Right atrium auricular region (tissue), 2 donors: ENCODE data around the gene MRPL52. TPM values are rescaled to one million over a fixed set of nuclear protein-coding genes. Genes with fewer than 3 reads are reported as not detected.
A peak's percentile ranks its signal among the peaks of the same experiment; 100 is the strongest.

Source experiments
- DNase-seq: peaks from one replicate; pipeline ENCODE4 v3.0.0-alpha.2; 2019; ENCODE audit warnings: low spot score
- H3K27ac ChIP-seq, 2 donors: fragments of 200-600 bp; sonication (generic); 1 replicate in 1 of 2; 2 replicates in 1 of 2; pipeline ENCODE4 v1.5.1; 2016 to 2019
- H3K27me3 ChIP-seq, 2 donors: fragments of 200-600 bp; sonication (generic); one replicate each; pipeline versions ENCODE4 v1.5.1 to v1.6.0; 2017 to 2019
- H3K36me3 ChIP-seq: fragments of 200-600 bp; sonication (generic); one replicate; pipeline ENCODE4 v1.5.1; 2016
- H3K4me1 ChIP-seq, 2 donors: fragments of 200-600 bp; sonication (generic); one replicate each; pipeline versions ENCODE4 v1.5.1 to v1.6.0; 2017 to 2019
- H3K4me3 ChIP-seq, 2 donors: fragments of 200-600 bp; sonication (generic); 1 replicate in 1 of 2; 2 replicates in 1 of 2; pipeline ENCODE4 v1.5.1; 2017 to 2019; ENCODE audit warnings: mild to moderate bottlenecking in 1 of 2, moderate library complexity in 1 of 2
- H3K9me3 ChIP-seq, 2 donors: fragments of 200-600 bp; sonication (generic); one replicate each; pipeline ENCODE4 v1.5.1; 2019
- total RNA-seq, 2 donors: library from RNA; depleted of rRNA; stranded (reverse); fragments of >200 nt; gene quantifications; one replicate each; pipeline ENCODE4 v1.1.0, GENCODE V29; 2016
- TF ChIP-seq, protein P1 (sequence below), 2 donors: fragments of 200-600 bp; sonication (generic); IDR thresholded peaks; one replicate each; pipeline ENCODE4 v1.5.1; 2019; ENCODE audit warnings: antibody characterized with exemption in 2 of 2

MRPL52 gene
- total RNA-seq, 2 donors from 2014 or later, result 59.4 to 168 TPM

DNA sequence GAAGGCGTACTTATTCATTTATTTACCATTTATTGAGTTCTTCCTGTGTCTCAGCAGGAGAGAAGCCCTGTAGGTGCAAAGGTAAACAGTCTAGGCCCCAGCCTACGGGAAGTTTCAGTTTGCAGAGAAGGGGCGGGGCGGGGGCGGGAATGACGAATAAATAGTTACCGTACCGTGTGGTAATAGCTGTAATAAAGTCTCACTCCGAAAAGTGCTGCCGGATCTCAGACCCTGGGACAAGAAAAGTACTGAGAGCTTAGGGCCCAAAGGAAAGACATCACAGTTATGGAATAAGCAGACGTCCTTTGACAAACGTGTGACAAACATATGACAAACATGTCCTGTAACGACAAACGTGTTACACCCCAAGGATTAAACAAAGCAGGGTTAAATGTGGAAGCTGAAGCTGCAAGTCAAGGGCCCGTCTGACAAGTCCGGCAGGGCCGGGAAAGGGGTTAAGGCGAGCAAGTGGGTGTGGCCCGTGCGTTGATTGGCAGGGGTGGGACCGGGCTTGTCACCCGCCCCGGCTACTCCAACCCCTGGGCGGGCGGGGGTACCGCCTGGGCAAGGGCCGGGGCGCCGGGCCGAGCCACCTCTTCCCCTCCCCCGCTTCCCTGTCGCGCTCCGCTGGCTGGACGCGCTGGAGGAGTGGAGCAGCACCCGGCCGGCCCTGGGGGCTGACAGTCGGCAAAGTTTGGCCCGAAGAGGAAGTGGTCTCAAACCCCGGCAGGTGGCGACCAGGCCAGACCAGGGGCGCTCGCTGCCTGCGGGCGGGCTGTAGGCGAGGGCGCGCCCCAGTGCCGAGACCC lies 41.7 kb downstream of the MRPL52 start, which contains the start of gene LRP10:
LRP10 (plus strand) TSS at position 517 of the 809 bp plus-strand sequence. CDS start 564 bp downstream, outside the sequence.
- TF ChIP-seq, protein P1, sequence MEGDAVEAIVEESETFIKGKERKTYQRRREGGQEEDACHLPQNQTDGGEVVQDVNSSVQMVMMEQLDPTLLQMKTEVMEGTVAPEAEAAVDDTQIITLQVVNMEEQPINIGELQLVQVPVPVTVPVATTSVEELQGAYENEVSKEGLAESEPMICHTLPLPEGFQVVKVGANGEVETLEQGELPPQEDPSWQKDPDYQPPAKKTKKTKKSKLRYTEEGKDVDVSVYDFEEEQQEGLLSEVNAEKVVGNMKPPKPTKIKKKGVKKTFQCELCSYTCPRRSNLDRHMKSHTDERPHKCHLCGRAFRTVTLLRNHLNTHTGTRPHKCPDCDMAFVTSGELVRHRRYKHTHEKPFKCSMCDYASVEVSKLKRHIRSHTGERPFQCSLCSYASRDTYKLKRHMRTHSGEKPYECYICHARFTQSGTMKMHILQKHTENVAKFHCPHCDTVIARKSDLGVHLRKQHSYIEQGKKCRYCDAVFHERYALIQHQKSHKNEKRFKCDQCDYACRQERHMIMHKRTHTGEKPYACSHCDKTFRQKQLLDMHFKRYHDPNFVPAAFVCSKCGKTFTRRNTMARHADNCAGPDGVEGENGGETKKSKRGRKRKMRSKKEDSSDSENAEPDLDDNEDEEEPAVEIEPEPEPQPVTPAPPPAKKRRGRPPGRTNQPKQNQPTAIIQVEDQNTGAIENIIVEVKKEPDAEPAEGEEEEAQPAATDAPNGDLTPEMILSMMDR (IDR thresholded peaks at IDR 0.05), result no peak
- Histone ChIP-seq H3K9me3 (no peaks in the 10 kb centered on the region), H3K27ac (peak within 1 kb of the TSS; percentile 97 to 99), H3K27me3 (no peaks in the 10 kb centered on the region), H3K36me3 (peaks cover 35% of the 10 kb centered on the region), H3K4me1 (peaks cover 0 to 29% of the 10 kb centered on the region in 2 donors), H3K4me3 (peak within 1 kb of the TSS; percentile 83 to 86)
- DNase-seq, result peak; percentile 95

DNA sequence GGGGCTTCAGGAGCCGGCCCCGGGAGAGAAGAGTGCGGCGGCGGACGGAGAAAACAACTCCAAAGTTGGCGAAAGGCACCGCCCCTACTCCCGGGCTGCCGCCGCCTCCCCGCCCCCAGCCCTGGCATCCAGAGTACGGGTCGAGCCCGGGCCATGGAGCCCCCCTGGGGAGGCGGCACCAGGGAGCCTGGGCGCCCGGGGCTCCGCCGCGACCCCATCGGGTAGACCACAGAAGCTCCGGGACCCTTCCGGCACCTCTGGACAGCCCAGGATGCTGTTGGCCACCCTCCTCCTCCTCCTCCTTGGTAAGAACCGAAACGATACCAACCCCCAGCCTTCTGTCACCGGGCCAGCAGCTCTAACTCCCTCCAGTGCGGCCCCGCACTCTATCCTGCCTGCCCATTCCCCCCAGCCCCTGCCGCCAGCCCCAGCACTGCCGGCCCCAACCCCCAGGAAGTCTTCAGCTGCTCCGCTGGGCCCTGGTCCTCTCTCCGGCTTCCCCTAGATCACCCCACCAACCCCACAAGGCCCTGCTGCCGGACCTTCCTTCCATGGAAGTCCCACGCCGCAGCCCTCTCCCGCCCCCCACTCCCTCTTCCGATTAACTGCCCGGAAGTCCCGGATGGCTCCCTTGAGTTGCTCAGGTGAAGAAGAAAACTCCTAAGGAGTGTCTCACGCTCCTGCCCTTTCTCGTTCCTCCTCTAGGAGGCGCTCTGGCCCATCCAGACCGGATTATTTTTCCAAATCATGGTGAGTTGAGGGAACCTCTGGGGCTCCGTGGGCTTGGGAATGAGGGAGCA lies 42.5 kb downstream of the MRPL52 start:
- peaks cover 0 to 30% of the 10 kb centered on the region in 2 donors for H3K4me1 ChIP-seq
- TF ChIP-seq, protein P1 (IDR thresholded peaks at IDR 0.05), result peak; percentile 96 to 97
- peak overlapping the region; percentile 83 to 86 for H3K4me3 ChIP-seq

DNA sequence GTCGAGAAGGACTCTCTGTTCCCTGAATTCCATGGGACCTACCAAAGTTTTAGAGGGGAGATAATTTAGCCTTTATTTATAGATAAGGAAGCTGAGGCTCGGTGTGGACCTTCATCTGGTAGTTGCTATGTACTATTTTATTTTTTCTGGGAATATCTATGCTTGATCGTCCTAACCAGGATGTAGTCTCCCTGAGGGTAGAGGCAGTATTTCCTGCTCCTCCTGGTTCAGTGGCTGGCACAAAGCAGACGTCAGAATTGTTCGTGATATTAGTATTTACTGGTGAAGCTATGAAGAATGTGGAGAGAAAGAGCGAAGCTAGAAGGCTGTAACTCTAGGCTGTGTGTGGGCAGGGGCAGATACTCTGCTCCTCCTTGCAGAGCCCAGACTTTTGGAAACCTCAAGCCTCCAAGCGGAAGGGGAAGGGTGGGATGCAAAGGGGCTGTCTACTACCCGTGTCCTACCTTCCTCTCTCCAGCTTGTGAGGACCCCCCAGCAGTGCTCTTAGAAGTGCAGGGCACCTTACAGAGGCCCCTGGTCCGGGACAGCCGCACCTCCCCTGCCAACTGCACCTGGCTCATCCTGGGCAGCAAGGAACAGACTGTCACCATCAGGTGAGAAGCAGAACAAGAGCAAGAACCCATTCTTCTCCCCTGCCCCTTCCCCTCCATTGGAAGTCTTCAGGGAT lies 43.3 kb downstream of the MRPL52 start:
- TF ChIP-seq, protein P1 (IDR thresholded peaks at IDR 0.05), result peak; percentile 10
- Histone ChIP-seq H3K27ac (peak overlapping the region; percentile 97 to 99), H3K36me3 (peaks cover 50% of the 10 kb centered on the region), H3K9me3 (no peaks in the 10 kb centered on the region), H3K4me1 (peaks cover 0 to 30% of the 10 kb centered on the region in 2 donors), H3K27me3 (no peaks in the 10 kb centered on the region), H3K4me3 (peak overlapping the region; percentile 83 to 86)
- no peak for DNase-seq

More for the DNA sequence above, 42.5 kb downstream of the MRPL52 start:
- Histone ChIP-seq H3K27ac (peak overlapping the region; percentile 97 to 99), H3K36me3 (peaks cover 43% of the 10 kb centered on the region), H3K27me3 (no peaks in the 10 kb centered on the region), H3K9me3 (no peaks in the 10 kb centered on the region)
- DNase-seq, result peak; percentile 91

DNA sequence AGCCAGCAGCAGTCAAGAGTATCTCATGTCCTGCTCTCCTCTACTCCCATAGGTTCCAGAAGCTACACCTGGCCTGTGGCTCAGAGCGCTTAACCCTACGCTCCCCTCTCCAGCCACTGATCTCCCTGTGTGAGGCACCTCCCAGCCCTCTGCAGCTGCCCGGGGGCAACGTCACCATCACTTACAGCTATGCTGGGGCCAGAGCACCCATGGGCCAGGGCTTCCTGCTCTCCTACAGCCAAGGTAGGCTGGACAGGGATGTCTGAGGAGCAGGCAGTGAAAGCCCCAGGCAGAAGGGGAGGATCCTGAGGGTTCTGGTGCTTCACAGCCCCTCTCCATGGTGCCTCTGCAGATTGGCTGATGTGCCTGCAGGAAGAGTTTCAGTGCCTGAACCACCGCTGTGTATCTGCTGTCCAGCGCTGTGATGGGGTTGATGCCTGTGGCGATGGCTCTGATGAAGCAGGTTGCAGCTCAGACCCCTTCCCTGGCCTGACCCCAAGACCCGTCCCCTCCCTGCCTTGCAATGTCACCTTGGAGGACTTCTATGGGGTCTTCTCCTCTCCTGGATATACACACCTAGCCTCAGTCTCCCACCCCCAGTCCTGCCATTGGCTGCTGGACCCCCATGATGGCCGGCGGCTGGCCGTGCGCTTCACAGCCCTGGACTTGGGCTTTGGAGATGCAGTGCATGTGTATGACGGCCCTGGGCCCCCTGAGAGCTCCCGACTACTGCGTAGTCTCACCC lies 45.5 kb downstream of the MRPL52 start:
- no peak overlapping the region for H3K4me3 ChIP-seq
- peaks cover 0 to 27% of the 10 kb centered on the region in 2 donors for H3K4me1 ChIP-seq
- no peaks in the 10 kb centered on the region for H3K27me3 ChIP-seq
- no peak overlapping the region for H3K27ac ChIP-seq
- no peaks in the 10 kb centered on the region for H3K9me3 ChIP-seq
- TF ChIP-seq, protein P1 (IDR thresholded peaks at IDR 0.05), result no peak
- DNase-seq, result no peak
- H3K36me3 ChIP-seq, result peaks cover 65% of the 10 kb centered on the region
